ENCODE data around the gene SLC7A6.

SLC7A6 gene

GRCh38 chr16:68252383-68252782 is 11.9 kb upstream of the SLC7A6 start:
- no peak overlapping the region for H3K4me3 ChIP-seq (replicated peaks; ENCODE audit: low read depth, low read length)
- TF ChIP-seq, protein P1, sequence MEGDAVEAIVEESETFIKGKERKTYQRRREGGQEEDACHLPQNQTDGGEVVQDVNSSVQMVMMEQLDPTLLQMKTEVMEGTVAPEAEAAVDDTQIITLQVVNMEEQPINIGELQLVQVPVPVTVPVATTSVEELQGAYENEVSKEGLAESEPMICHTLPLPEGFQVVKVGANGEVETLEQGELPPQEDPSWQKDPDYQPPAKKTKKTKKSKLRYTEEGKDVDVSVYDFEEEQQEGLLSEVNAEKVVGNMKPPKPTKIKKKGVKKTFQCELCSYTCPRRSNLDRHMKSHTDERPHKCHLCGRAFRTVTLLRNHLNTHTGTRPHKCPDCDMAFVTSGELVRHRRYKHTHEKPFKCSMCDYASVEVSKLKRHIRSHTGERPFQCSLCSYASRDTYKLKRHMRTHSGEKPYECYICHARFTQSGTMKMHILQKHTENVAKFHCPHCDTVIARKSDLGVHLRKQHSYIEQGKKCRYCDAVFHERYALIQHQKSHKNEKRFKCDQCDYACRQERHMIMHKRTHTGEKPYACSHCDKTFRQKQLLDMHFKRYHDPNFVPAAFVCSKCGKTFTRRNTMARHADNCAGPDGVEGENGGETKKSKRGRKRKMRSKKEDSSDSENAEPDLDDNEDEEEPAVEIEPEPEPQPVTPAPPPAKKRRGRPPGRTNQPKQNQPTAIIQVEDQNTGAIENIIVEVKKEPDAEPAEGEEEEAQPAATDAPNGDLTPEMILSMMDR (IDR thresholded peaks at IDR 0.05; ENCODE audit: low read depth, low read length, missing control alignments): no peak
- DNase-seq (ENCODE audit: extremely low read depth, low read depth): no peak

- TF ChIP-seq, protein P1 (IDR thresholded peaks at IDR 0.05; ENCODE audit: low read depth, low read length, missing control alignments): no peak
- DNase-seq (ENCODE audit: extremely low read depth, low read depth): no peak
- H3K4me3 ChIP-seq (replicated peaks; ENCODE audit: low read depth, low read length): no peak overlapping the region
Measured at GRCh38 chr16:68253721-68254120, 10.6 kb upstream of the SLC7A6 start.

DNA sequence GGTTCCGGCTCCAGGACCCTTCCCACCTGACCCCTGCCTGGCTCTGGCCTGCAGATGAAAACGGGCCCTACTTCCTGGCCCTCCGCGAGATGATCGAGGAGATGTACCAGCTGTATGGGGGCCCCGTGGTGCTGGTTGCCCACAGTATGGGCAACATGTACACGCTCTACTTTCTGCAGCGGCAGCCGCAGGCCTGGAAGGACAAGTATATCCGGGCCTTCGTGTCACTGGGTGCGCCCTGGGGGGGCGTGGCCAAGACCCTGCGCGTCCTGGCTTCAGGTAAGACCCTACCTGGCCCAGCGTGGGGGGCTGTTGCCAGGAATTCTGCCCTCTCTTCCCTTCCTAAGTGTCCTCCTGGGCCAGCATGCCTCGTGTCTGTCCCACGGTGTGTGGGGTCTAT is 8.6 kb upstream of the SLC7A6 start:
- DNase-seq (ENCODE audit: extremely low read depth, low read depth): no peak
- H3K4me3 ChIP-seq (replicated peaks; ENCODE audit: low read depth, low read length): no peak overlapping the region
- TF ChIP-seq, protein P1 (IDR thresholded peaks at IDR 0.05; ENCODE audit: low read depth, low read length, missing control alignments): no peak

DNA sequence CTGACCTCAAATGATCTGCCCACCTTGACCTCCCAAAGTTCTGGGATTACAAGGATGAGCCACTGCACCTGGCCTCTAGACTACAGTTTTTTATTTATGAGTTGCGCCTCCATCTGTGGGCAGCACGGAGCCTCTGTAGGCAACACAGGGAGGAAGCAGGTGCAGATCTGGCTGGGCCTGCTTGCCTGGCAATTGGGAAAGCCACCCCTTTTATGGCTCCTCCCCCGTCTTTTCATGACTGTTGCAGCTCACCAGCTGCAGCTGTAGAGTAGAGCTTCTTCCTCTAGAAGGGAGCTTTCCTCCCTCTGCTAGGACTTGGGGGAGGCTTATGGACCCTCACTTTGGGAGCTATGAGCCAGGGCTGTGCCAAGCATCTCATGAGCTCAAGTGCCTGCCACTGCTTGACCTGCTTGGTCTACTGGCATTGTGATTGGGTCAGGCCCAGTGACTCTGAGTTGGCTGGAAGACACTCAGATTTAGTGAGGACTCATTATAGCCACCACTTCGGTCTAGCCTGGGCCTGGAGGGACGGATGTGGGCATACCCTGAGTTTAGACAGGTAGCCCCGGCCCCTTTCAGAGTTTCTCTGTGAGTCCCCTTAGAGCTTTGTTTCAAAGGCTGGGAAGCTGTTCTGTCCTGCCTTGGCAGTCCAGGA is 6.9 kb upstream of the SLC7A6 start:
- no peak for DNase-seq (ENCODE audit: extremely low read depth, low read depth)
- H3K4me3 ChIP-seq (replicated peaks; ENCODE audit: low read depth, low read length): no peak overlapping the region
- TF ChIP-seq, protein P1 (IDR thresholded peaks at IDR 0.05; ENCODE audit: low read depth, low read length, missing control alignments): no peak

GRCh38 chr16:68257906-68258800 is 6.2 kb upstream of the SLC7A6 start:
- TF ChIP-seq, protein P1 (IDR thresholded peaks at IDR 0.05; ENCODE audit: low read depth, low read length, missing control alignments): no peak
- no peak for DNase-seq (ENCODE audit: extremely low read depth, low read depth)
- no peak overlapping the region for H3K4me3 ChIP-seq (replicated peaks; ENCODE audit: low read depth, low read length)

DNA sequence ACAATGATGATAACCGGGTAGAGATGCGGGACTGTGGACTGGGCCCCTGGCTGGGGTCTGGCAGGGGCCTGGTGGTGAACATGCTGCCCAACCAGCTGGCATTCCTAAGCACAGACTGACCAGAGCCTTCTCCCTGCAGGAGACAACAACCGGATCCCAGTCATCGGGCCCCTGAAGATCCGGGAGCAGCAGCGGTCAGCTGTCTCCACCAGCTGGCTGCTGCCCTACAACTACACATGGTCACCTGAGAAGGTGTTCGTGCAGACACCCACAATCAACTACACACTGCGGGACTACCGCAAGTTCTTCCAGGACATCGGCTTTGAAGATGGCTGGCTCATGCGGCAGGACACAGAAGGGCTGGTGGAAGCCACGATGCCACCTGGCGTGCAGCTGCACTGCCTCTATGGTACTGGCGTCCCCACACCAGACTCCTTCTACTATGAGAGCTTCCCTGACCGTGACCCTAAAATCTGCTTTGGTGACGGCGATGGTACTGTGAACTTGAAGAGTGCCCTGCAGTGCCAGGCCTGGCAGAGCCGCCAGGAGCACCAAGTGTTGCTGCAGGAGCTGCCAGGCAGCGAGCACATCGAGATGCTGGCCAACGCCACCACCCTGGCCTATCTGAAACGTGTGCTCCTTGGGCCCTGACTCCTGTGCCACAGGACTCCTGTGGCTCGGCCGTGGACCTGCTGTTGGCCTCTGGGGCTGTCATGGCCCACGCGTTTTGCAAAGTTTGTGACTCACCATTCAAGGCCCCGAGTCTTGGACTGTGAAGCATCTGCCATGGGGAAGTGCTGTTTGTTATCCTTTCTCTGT is 5.1 kb upstream of the SLC7A6 start:
- DNase-seq (ENCODE audit: extremely low read depth, low read depth): no peak
- H3K4me3 ChIP-seq (replicated peaks; ENCODE audit: low read depth, low read length): no peak overlapping the region
- TF ChIP-seq, protein P1 (IDR thresholded peaks at IDR 0.05; ENCODE audit: low read depth, low read length, missing control alignments): no peak
